GM18868 (cell line): ENCODE data around the gene KIF26B.
A peak's percentile ranks its signal among the peaks of the same experiment; 100 is the strongest.
"Not testable (repeated sequence)": the region's sequence is repeated elsewhere in the genome, so short reads cannot be mapped to it uniquely, and the experiment has no call there.

Source experiments
- ATAC-seq: cut with Tn5 transposase; IDR thresholded peaks from one replicate; pipeline ENCODE4 v1.9.1; 2021; ENCODE audit warnings: mild to moderate bottlenecking, moderate library complexity; ENCODE audit not compliant: unreplicated experiment

The KIF26B gene

GRCh38 chr1:245663841-245664240 lies 509.1 kb downstream of the KIF26B start:
- ATAC-seq: no peak

- no peak for ATAC-seq
Observed at GRCh38 chr1:245666412-245666811, 511.6 kb downstream of the KIF26B start.

DNA sequence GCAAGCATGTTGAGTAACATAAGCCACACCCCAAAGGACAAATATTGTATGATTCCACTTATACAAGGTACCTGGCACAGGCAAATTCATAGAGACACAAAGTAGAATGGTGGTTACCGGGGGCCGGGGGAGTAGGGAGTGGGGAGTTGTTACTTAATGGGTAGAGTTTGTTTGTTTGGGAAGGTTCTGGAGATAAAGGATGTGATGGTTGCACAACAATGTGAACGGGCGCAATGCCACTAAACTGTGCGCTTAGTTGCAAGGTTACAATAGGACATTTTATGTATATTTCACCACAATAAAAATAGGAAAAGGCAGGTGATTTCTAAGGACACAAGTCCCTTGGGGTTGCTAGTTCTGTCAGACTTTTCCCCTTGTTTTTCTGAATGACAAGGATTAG lies 516.6 kb downstream of the KIF26B start:
- ATAC-seq: no peak

GRCh38 chr1:245671966-245672767 lies 517.4 kb downstream of the KIF26B start:
- ATAC-seq: no peak

- not testable (repeated sequence) for ATAC-seq
Observed at GRCh38 chr1:245672836-245673656, 518.3 kb downstream of the KIF26B start.

DNA sequence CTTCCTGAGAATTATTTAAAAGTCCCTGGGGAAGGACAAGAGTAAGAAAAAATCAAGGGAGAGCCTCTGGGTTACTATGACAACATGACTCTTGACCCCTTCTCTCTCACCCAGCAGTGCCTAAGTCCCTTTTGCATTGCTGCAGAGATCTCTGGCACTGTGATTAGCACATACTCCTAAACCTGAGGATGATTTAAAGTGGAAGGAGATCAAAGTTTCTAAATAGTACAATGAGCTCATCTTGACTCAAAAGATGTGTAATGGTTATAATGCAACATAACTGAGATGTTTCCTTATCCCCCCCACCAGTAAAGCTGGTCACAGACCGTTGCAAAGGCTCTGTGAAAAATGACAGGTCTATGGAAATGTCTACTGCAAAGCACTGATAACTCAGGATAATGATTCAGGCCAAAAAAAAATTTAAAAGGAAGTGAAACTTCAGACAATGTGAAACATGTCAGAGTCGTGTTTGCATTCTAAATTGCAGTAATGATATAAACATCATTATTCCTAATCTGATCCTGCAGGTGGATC lies 519.2 kb downstream of the KIF26B start:
- ATAC-seq: peak; percentile 91

GRCh38 chr1:245677461-245678240 lies 522.9 kb downstream of the KIF26B start:
- no peak for ATAC-seq

- ATAC-seq: no peak
Observed at GRCh38 chr1:245678860-245679411, 524.2 kb downstream of the KIF26B start.

GRCh38 chr1:245679821-245680780 lies 525.3 kb downstream of the KIF26B start:
- no peak for ATAC-seq

DNA sequence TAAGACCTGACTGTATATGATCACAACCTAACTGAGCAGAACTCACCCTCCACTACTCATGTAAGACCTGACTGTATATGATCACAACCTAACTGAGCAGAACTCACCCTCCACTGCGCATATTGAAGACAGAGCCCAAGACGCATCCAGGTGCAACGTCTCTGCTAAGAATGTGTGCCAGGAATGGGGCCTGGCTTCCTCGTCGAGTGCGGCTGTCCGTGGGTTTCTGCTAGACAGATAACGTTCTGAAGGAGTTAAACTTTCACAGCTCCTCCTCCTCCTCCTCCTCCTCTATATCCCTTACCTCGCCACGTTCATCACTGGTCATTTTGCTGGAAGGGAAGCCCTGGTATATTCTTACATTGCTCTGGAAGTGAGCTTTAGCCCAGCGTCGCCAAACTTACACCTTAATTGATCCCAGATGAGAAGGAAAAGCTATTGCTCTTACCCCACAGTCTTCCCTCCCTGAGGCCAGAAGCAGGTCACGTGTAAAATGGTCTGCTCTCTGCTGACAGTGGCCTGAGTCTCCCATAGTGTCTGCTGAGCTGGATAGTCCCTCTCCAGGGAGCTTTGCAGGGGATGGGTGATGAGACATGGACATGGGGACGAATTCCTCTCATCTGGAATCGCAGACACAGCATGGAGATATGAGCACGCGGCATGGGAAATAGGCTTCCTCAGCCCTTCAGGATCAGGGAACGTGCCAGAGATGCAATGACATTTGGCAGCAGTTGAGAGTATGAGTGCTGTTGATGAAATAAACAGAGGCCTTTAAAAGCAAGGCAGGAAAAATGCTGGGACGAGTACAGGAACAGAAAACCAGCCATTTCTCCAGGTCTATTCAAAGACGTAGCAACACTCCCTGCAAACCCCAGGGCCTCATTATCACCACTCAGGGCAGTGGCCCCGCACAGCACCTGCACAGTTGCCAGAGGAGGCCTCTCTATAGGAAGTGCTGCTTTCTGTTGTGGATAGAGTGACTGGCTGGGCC lies 528.1 kb downstream of the KIF26B start:
- ATAC-seq: no peak

GRCh38 chr1:245683676-245684075 lies 528.9 kb downstream of the KIF26B start:
- ATAC-seq: no peak

DNA sequence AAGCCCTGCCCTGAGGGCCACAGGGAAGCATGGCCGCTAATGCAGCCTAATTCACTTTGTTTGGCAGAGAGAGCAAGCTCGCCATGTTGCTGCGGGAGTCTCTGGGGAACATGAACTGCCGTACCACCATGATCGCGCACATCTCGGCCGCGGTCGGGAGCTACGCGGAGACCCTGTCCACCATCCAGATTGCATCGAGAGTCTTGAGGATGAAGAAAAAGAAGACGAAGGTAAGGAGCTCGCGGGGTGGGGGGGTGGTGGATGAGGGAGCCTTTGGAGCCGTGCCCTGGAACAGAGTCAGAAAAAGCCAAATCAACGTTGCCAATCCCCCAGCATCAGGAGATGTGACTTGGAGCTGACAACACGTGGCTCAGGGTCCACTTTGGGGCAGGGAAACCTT lies 529.4 kb downstream of the KIF26B start:
- no peak for ATAC-seq

DNA sequence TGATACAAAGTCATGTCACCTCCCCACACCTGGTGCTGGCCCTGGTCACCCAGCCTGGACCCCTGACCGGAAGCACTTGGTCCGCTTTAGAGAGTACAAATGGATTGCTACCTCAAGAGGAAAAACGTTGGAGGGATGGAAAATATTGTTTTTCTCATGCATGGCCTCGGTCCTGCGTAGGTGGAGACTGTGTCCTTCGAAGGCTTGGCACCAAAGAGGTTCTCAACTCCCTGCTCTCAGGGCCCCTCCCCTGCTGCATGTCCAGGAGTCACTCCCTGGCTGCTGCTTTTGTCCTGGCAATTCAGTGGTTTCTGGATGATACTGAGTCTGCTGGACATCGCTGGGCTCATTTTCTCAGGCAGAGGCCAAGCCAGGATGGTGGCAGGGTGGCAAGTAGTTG lies 529.8 kb downstream of the KIF26B start:
- ATAC-seq: no peak

DNA sequence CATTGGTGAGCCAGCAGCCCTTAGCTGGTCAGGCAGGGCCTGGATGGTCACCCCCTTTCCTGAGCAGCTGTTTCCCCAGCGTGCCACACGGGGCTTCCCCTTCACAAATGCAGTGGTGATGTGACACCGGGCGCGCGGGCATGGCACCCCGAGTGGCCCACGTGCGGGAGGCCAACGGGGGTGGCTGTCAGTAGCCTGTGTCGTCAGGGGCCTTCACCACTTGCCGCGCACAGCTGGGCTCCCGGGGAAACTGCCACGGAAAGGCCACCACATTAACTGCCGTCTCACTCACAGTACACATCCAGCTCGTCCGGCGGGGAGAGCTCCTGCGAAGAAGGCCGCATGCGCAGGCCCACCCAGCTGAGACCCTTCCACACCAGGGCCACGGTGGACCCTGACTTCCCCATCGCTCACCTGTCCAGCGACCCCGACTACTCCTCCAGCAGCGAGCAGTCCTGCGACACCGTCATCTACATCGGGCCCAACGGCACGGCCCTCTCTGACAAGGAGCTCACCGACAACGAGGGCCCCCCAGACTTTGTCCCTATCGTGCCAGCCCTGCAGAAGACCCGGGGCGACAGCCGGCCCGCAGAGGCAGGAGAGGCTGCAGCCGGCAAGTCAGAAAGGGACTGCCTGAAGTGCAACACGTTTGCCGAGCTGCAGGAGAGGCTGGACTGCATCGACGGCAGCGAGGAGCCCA lies 530.5 kb downstream of the KIF26B start:
- ATAC-seq: no peak

GRCh38 chr1:245686006-245686405 lies 531.2 kb downstream of the KIF26B start:
- no peak for ATAC-seq

- ATAC-seq: no peak
Observed at GRCh38 chr1:245686446-245687030, 531.8 kb downstream of the KIF26B start.

DNA sequence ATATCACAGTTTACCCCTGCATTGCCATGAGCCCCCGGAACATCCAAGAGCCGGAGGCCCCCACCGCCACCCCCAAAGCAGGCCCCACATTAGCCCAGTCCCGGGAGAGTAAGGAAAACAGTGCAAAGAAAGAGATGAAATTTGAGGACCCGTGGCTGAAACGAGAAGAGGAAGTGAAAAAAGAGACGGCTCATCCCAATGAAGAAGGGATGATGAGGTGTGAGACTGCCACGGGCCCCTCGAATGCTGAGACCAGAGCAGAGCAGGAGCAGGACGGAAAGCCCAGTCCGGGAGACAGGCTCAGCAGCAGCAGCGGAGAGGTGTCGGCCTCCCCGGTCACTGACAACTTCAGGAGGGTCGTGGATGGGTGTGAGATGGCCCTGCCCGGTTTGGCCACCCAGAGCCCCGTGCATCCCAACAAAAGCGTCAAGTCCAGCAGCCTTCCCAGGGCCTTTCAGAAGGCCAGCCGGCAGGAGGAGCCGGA lies 532.4 kb downstream of the KIF26B start:
- peak; percentile 38 for ATAC-seq
